ENCODE measurements around the gene RPS15.

The RPS15 gene

GRCh38 chr19:1420590-1420989, 17.6 kb upstream of the RPS15 start:
- no peak for DNase-seq

GRCh38 chr19:1421218-1421957, 16.8 kb upstream of the RPS15 start:
- DNase-seq = no peak

GRCh38 chr19:1421958-1422305, 16.3 kb upstream of the RPS15 start:
- DNase-seq = no peak

GRCh38 chr19:1422360-1422759, 15.8 kb upstream of the RPS15 start:
- DNase-seq = no peak

GRCh38 chr19:1422943-1423342, 15.3 kb upstream of the RPS15 start:
- DNase-seq = no peak

GRCh38 chr19:1423436-1424191, 14.6 kb upstream of the RPS15 start:
- DNase-seq = no peak

- DNase-seq = no peak
Observed at GRCh38 chr19:1424192-1424955, 13.8 kb upstream of the RPS15 start.

- DNase-seq = no peak
Observed at GRCh38 chr19:1425102-1425837, 12.9 kb upstream of the RPS15 start.

GRCh38 chr19:1425902-1426301, 12.3 kb upstream of the RPS15 start:
- no peak for DNase-seq

- DNase-seq = no peak
Observed at GRCh38 chr19:1426736-1427135, 11.5 kb upstream of the RPS15 start.

GRCh38 chr19:1427221-1427920, 10.8 kb upstream of the RPS15 start:
- DNase-seq = no peak

GRCh38 chr19:1428738-1429391, 9.3 kb upstream of the RPS15 start:
- no peak for DNase-seq

GRCh38 chr19:1429750-1430149, 8.4 kb upstream of the RPS15 start:
- DNase-seq = no peak

- DNase-seq = no peak
Observed at GRCh38 chr19:1430246-1430645, 8.0 kb upstream of the RPS15 start.

- no peak for DNase-seq
Observed at GRCh38 chr19:1431759-1432506, 6.3 kb upstream of the RPS15 start.

- DNase-seq = no peak
Observed at GRCh38 chr19:1432507-1432887, 5.7 kb upstream of the RPS15 start.

GRCh38 chr19:1433119-1434039, 4.8 kb upstream of the RPS15 start:
- DNase-seq = no peak

GRCh38 chr19:1434040-1434366, 4.2 kb upstream of the RPS15 start:
- no peak for DNase-seq

GRCh38 chr19:1434577-1435060, 3.6 kb upstream of the RPS15 start:
- DNase-seq = no peak

- no peak for DNase-seq
Observed at GRCh38 chr19:1435378-1435989, 2.7 kb upstream of the RPS15 start.
